Osteocyte (in vitro differentiated cells): ENCODE data around the gene TRIM56. TPM values are rescaled to one million over a fixed set of nuclear protein-coding genes. Genes with fewer than 3 reads are reported as not detected.
A peak's percentile ranks its signal among the peaks of the same experiment; 100 is the strongest.
"Not testable (repeated sequence)": the region's sequence is repeated elsewhere in the genome, so short reads cannot be mapped to it uniquely, and the experiment has no call there.

Experiments
- DNase-seq: peaks from one replicate; pipeline ENCODE4 v3.0.0; 2021; ENCODE audit warnings: mixed read lengths; ENCODE audit not compliant: unreplicated experiment; ENCODE audit errors: extremely low spot score
- H3K27ac Mint-ChIP-seq: one replicate; pipeline ENCODE4 v1.8.0; 2021; ENCODE audit warnings: mild to moderate bottlenecking, mixed read lengths; ENCODE audit not compliant: unreplicated experiment
- H3K27me3 Mint-ChIP-seq: one replicate; pipeline ENCODE4 v1.8.0; 2021; ENCODE audit warnings: mixed read lengths; ENCODE audit not compliant: unreplicated experiment
- H3K36me3 Mint-ChIP-seq: one replicate; pipeline ENCODE4 v1.8.0; 2021; ENCODE audit warnings: mixed read lengths; ENCODE audit not compliant: unreplicated experiment
- H3K4me1 Mint-ChIP-seq: one replicate; pipeline ENCODE4 v1.8.0; 2021; ENCODE audit warnings: mixed read lengths; ENCODE audit not compliant: unreplicated experiment
- H3K4me3 Mint-ChIP-seq: one replicate; pipeline ENCODE4 v1.8.0; 2021; ENCODE audit warnings: mild to moderate bottlenecking, moderate library complexity, mixed read lengths; ENCODE audit not compliant: unreplicated experiment
- H3K9me3 Mint-ChIP-seq: one replicate; pipeline ENCODE4 v1.8.0; 2021; ENCODE audit warnings: mixed read lengths; ENCODE audit not compliant: unreplicated experiment
- total RNA-seq: library from RNA; stranded (reverse); gene quantifications from 2 replicates; pipeline ENCODE4 v1.2.1, GENCODE V29; 2021
- TF ChIP-seq, protein P1 (sequence below): fragments of 200-600 bp; sonication (generic); IDR thresholded peaks from 2 replicates; pipeline ENCODE4 v1.5.0; 2021; ENCODE audit warnings: antibody characterized with exemption, mild to moderate bottlenecking, moderate library complexity

Gene TRIM56
- total RNA-seq, 1 donor from 2014 or later = 42.2 TPM

DNA sequence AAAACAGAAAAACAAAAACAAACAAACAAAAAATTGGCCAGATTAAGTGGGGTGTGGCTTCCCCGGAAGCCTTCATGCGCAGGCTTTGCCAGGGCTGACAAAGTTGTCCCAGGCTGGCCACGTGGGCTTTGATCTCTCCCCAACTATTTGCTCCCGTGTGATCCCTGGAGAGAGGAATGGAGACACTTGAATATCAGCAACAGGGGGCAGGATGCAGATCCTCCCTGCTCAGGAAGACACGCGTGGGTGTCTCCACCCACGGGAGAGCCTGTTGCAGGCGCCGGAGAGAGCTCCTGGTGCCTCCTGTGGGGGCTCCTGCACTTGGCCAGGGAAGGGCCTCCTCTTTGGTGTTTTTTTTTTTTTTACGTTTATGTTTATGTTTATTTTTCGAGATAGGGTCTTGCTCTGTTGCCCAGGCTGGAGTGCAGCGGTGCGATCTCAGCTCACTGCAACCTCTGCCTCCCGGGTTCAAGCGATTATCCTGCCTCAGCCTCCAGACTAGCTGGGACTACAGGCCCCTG, 19.0 kb downstream of the TRIM56 start:
- DNase-seq = no peak
- H3K4me1 Mint-ChIP-seq = peaks cover 62% of the 10 kb centered on the region
- H3K9me3 Mint-ChIP-seq = no peaks in the 10 kb centered on the region
- H3K27me3 Mint-ChIP-seq = no peaks in the 10 kb centered on the region
- H3K4me3 Mint-ChIP-seq = no peak overlapping the region
- TF ChIP-seq, protein P1, sequence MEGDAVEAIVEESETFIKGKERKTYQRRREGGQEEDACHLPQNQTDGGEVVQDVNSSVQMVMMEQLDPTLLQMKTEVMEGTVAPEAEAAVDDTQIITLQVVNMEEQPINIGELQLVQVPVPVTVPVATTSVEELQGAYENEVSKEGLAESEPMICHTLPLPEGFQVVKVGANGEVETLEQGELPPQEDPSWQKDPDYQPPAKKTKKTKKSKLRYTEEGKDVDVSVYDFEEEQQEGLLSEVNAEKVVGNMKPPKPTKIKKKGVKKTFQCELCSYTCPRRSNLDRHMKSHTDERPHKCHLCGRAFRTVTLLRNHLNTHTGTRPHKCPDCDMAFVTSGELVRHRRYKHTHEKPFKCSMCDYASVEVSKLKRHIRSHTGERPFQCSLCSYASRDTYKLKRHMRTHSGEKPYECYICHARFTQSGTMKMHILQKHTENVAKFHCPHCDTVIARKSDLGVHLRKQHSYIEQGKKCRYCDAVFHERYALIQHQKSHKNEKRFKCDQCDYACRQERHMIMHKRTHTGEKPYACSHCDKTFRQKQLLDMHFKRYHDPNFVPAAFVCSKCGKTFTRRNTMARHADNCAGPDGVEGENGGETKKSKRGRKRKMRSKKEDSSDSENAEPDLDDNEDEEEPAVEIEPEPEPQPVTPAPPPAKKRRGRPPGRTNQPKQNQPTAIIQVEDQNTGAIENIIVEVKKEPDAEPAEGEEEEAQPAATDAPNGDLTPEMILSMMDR = no peak
- H3K27ac Mint-ChIP-seq = peak overlapping the region; percentile 77
- no peaks in the 10 kb centered on the region for H3K36me3 Mint-ChIP-seq

DNA sequence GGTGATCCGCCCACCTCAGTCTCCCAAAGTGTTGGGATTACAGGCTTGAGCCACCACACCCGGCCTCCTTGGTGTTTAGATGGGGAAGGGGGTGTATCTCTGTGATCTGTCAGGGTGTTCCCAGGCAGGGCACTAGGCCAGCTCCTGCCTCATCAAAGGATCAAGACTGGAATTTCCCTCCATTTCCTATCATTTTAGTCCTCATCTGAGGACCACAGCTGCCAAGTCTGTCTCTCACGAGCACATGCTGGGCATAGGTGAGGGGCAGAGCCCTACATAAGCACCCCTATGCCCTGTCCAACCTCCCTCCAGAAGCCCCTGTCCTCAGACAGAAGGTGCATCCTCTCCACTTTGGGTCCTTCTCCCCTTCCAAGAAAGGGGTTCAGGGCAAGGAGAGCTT, 19.5 kb downstream of the TRIM56 start:
- Mint-ChIP-seq H3K4me3 (no peak overlapping the region), H3K36me3 (no peaks in the 10 kb centered on the region), H3K9me3 (no peaks in the 10 kb centered on the region), H3K27me3 (no peaks in the 10 kb centered on the region), H3K27ac (peak overlapping the region; percentile 55), H3K4me1 (peaks cover 62% of the 10 kb centered on the region)
- DNase-seq = no peak
- TF ChIP-seq, protein P1 = no peak

DNA sequence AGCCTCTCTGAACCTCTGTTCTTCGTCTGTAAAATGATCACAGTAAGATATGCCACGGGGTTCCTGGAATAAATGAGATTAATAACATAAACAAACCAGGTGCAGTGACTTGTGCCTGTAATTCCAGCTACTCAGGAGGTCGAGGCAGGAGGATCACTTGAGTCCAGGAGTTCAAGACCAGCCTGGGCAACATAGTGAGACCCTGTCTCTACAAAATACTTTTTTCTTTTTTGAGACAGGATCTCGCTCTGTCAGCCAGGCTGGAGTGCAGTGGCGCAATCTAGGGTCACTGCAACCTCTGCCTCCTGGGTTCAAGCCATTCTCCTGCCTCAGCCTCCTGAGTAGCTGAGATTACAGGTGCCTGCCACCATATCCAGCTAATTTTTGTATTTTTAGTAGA, 20.0 kb downstream of the TRIM56 start:
- H3K4me3 Mint-ChIP-seq, DNase-seq, H3K27me3 Mint-ChIP-seq, H3K36me3 Mint-ChIP-seq, H3K9me3 Mint-ChIP-seq: not testable (repeated sequence)
- H3K27ac Mint-ChIP-seq = peak overlapping the region; percentile 55
- H3K4me1 Mint-ChIP-seq = peaks cover 60% of the 10 kb centered on the region

DNA sequence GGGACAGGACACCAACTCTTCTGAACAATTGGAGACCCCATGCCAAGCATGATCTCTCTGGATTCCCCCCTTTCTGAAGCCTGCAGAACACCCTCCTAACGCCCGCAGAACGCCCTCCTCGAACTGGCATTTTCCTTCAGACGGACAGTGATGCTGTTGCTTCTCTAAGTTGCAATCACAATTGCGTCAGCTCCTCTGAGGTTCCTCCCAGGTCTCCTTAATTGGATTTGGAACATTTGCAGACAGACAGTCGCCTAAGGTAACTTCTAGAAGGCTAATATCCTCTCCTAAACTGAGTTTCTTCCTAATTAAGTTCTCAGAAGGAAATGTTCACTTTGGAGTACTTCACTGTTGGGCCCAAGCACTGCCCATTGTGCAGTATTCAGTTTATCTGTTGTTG, 21.1 kb downstream of the TRIM56 start:
- TF ChIP-seq, protein P1 = no peak
- no peaks in the 10 kb centered on the region for H3K36me3 Mint-ChIP-seq
- H3K27me3 Mint-ChIP-seq = no peaks in the 10 kb centered on the region
- no peak for DNase-seq
- no peaks in the 10 kb centered on the region for H3K9me3 Mint-ChIP-seq
- no peak overlapping the region for H3K27ac Mint-ChIP-seq
- no peak overlapping the region for H3K4me3 Mint-ChIP-seq
- H3K4me1 Mint-ChIP-seq = peaks cover 54% of the 10 kb centered on the region

DNA sequence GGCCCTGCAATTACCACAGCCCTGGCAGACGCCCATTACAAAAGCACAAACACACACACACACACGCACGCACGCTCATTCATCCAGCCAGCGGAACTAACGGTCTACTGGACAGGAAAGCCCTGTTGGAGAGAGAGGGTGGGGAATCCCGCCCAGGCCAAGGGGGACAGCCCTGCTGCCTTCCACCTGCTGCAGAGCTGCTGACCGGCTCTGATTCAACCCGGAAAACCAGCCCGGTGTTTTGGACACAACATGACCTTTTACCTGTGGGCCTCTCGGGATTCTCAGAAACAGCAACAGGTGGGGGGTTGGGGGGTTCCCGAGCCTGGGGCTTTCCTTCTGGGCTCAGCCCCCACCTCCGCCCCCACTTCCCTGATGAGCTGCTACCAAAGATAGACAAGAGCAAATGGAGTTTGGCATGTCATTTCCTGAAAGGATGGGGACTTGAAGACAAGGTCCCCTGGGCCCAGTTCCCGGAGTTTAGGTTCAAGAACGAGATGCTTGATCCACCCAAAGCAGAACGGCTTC, 23.1 kb downstream of the TRIM56 start:
- Mint-ChIP-seq H3K27me3 (no peaks in the 10 kb centered on the region), H3K4me3 (no peak overlapping the region), H3K36me3 (no peaks in the 10 kb centered on the region), H3K4me1 (peaks cover 59% of the 10 kb centered on the region), H3K9me3 (no peaks in the 10 kb centered on the region), H3K27ac (peak overlapping the region; percentile 37)
- no peak for DNase-seq
- TF ChIP-seq, protein P1 = no peak
